HCT116 (cell line): Measurements from ENCODE around the gene NR2C2. TPM values are rescaled to one million over a fixed set of nuclear protein-coding genes. Genes with fewer than 3 reads are reported as not detected.

Experiments
- ATAC-seq: fragments of 200-7000 bp; cut with Tn5 transposase; 2 replicates; pipeline ENCODE4 v1.9.1; 2020; ENCODE audit warnings: mild to moderate bottlenecking, moderate library complexity
- BruUV-seq: library from RNA; stranded (reverse); fragments of 400-500 nt; replicated peaks from 2 replicates; lab custom pipeline; 2021; lab: Mats Ljungman, UMichigan
- CTCF ChIA-PET: fragments of 300-600 bp; sonication (Branson Sonifier 250); formaldehyde crosslinking; loops from one replicate; lab custom pipeline; 2021; ENCODE audit warnings: antibody characterized with exemption; lab: Charles Lee
- POLR2A ChIA-PET: fragments of 300-600, 350-600 bp; sonication (Branson Sonifier 250); formaldehyde crosslinking; loops from one replicate; lab custom pipeline; 2021; ENCODE audit warnings: antibody characterized with exemption; lab: Charles Lee
- RAD21 ChIA-PET, 2 experiments: fragments of 300-600 bp; sonication (Branson Sonifier 250); formaldehyde crosslinking; loops; one replicate each; lab custom pipeline; 2023; ENCODE audit warnings: low total read pairs in 2 of 2; ENCODE audit not compliant: uncharacterized antibody in 2 of 2, unreplicated experiment in 2 of 2, low non-redundant PET in 1 of 2; lab: Charles Lee
- DNase-seq: peaks from one replicate; pipeline ENCODE4 v3.0.0-alpha.2; 2010; ENCODE audit warnings: low read depth, low spot score
- H2AFZ ChIP-seq: fragments of 200-600 bp; shearing (Covaris generic), sonication (generic); 2 replicates; pipeline ENCODE4 v1.6.1; 2017; ENCODE audit warnings: low read depth, mixed run types, mixed read lengths, antibody characterized with exemption, low read length; ENCODE audit not compliant: poor library complexity, severe bottlenecking
- H3K27ac ChIP-seq: 2 replicates; pipeline ENCODE4 v1.5.1; 2012; ENCODE audit warnings: low read depth, low read length
- H3K27me3 ChIP-seq: fragments of 200-600 bp; sonication (generic); 2 replicates; pipeline ENCODE4 v1.6.1; 2016; ENCODE audit warnings: mixed run types, low read length, mixed read lengths; ENCODE audit not compliant: insufficient read depth
- H3K36me3 ChIP-seq, 2 experiments: fragments of 200-500 bp in 1 of 2; fragments of 200-600 bp in 1 of 2; sonication (Bioruptor generic) in 1 of 2; sonication (generic) in 1 of 2; 2 replicates each; pipeline versions ENCODE4 v1.5.1 to v1.6.1; 2014 to 2016; ENCODE audit warnings: low read length in 2 of 2, inconsistent platforms in 1 of 2, mixed read lengths in 1 of 2, mixed run types in 1 of 2; ENCODE audit not compliant: insufficient read depth in 2 of 2, control insufficient read depth in 1 of 2
- H3K4me1 ChIP-seq, 2 experiments: fragments of 200-600 bp in 1 of 2; sonication (generic) in 1 of 2; 2 replicates each; pipeline versions ENCODE4 v1.5.1 to v1.6.1; 2012 to 2017; ENCODE audit warnings: low read length in 2 of 2, inconsistent platforms in 1 of 2, mild to moderate bottlenecking in 1 of 2, mixed read lengths in 1 of 2, mixed run types in 1 of 2, moderate library complexity in 1 of 2; ENCODE audit not compliant: insufficient read depth in 2 of 2, control insufficient read depth in 1 of 2
- H3K4me2 ChIP-seq: fragments of 200-600 bp; sonication (generic); 2 replicates; pipeline ENCODE4 v1.6.1; 2017; ENCODE audit warnings: mixed run types, low read length, mixed read lengths
- H3K4me3 ChIP-seq, 2 experiments: fragments of 200-600 bp in 1 of 2; sonication (generic) in 1 of 2; replicated peaks in 1 of 2; 2 replicates each; pipeline ENCODE4 v1.5.1; 2011 to 2016; ENCODE audit warnings: low read length in 2 of 2, control low read depth in 1 of 2, low read depth in 1 of 2, mild to moderate bottlenecking in 1 of 2, mixed read lengths in 1 of 2, mixed run types in 1 of 2
- H3K79me2 ChIP-seq: fragments of 200-600 bp; sonication (generic); 2 replicates; pipeline ENCODE4 v1.6.1; 2017; ENCODE audit warnings: mild to moderate bottlenecking, mixed run types, low read length, moderate library complexity, mixed read lengths; ENCODE audit not compliant: insufficient read depth
- H3K9ac ChIP-seq: fragments of 200-600 bp; sonication (generic); 2 replicates; pipeline ENCODE4 v1.6.1; 2016; ENCODE audit warnings: low read length, mixed read lengths
- H3K9me2 ChIP-seq: fragments of 200-600 bp; sonication (generic), shearing (Covaris generic); 2 replicates; pipeline ENCODE4 v1.6.1; 2017; ENCODE audit warnings: mixed run types, mild to moderate bottlenecking, moderate library complexity; ENCODE audit not compliant: insufficient read depth
- H3K9me3 ChIP-seq, 2 experiments: fragments of 200-500 bp in 1 of 2; fragments of 200-600 bp in 1 of 2; sonication (Bioruptor generic) in 1 of 2; sonication (generic) in 1 of 2; 2 replicates each; pipeline ENCODE4 v1.6.1; 2014 to 2017; ENCODE audit warnings: low read length in 2 of 2, mixed read lengths in 2 of 2, inconsistent platforms in 1 of 2, low read depth in 1 of 2, mild to moderate bottlenecking in 1 of 2, mixed run types in 1 of 2, moderate library complexity in 1 of 2; ENCODE audit not compliant: control insufficient read depth in 1 of 2, insufficient read depth in 1 of 2
- H4K20me1 ChIP-seq: fragments of 200-600 bp; sonication (generic), shearing (Covaris generic); 2 replicates; pipeline ENCODE4 v1.6.1; 2017; ENCODE audit warnings: mixed run types, mild to moderate bottlenecking, moderate library complexity; ENCODE audit not compliant: insufficient read depth
- EGR1 ChIP-seq: IDR thresholded peaks from 2 replicates; pipeline ENCODE4 v1.6.1; 2012; ENCODE audit warnings: low read depth
- POLR2AphosphoS5 ChIP-seq: IDR thresholded peaks from 2 replicates; pipeline ENCODE4 v1.6.1; 2011; ENCODE audit warnings: mild to moderate bottlenecking, low read depth, low read length, moderate library complexity
- SP1 ChIP-seq: IDR thresholded peaks from 2 replicates; pipeline ENCODE4 v1.6.1; 2012; ENCODE audit warnings: low read depth
- YY1 ChIP-seq: IDR thresholded peaks from 2 replicates; pipeline ENCODE4 v1.6.1; 2011; ENCODE audit warnings: low read length, low read depth, moderate library complexity, mild to moderate bottlenecking; ENCODE audit not compliant: insufficient replicate concordance; ENCODE audit errors: extremely low read depth
- ZNF274 ChIP-seq: fragments of 200-500 bp; sonication (Bioruptor generic); IDR thresholded peaks from 2 replicates; pipeline ENCODE4 v1.6.1; 2014; ENCODE audit warnings: mild to moderate bottlenecking, low read depth, low read length, inconsistent platforms
- intact Hi-C: fragments of 100-400 bp; cut with micrococcal nuclease; formaldehyde crosslinking; loops from 2 replicates; pipeline ENCODE4 v1.10.0; 2022
- total RNA-seq: library from RNA; stranded (reverse); gene quantifications from one replicate; pipeline ENCODE4 v1.2.1, GENCODE V29; 2021; ENCODE audit not compliant: unreplicated experiment
- TF ChIP-seq, protein P1 (sequence below): IDR thresholded peaks from 2 replicates; pipeline ENCODE4 v1.6.1; 2012
- TF ChIP-seq, protein P2 (sequence below): IDR thresholded peaks from 2 replicates; pipeline ENCODE4 v1.6.1; 2011; ENCODE audit warnings: mild to moderate bottlenecking, low read length, moderate library complexity; ENCODE audit not compliant: insufficient replicate concordance; ENCODE audit errors: extremely low read depth

NR2C2 gene
- total RNA-seq, 1 experiment from 2014 or later = 45.0 TPM

GRCh38 chr3:15094187-15094875, 146.9 kb downstream of the NR2C2 start:
- no peak for ATAC-seq
- RAD21 ChIA-PET = no interaction called here
- intact Hi-C loops = no loop called here

More at GRCh38 chr3:15094187-15094875, 146.9 kb downstream of the NR2C2 start:
- Histone ChIP-seq H3K27me3 (no peaks in the 10 kb centered on the region), H3K4me1 (peaks cover 5 to 10% of the 10 kb centered on the region in 2 experiments; a peak in 3 of 4 replicates), H3K9me3 (no peaks in the 10 kb centered on the region), H3K4me3 (no peak overlapping the region), H3K36me3 (peaks cover 2 to 32% of the 10 kb centered on the region in 2 experiments; a peak in 3 of 4 replicates), H3K9ac (no peak overlapping the region), H4K20me1 (no peaks in the 10 kb centered on the region), H2AFZ (no peak overlapping the region), H3K27ac (no peak overlapping the region)
- no peak for DNase-seq
- ChIA-PET POLR2A (no interaction called here), CTCF (no interaction called here)
- no TSS peak for BruUV-seq
- TF ChIP-seq POLR2AphosphoS5 = no peak
- TF ChIP-seq, protein P1, sequence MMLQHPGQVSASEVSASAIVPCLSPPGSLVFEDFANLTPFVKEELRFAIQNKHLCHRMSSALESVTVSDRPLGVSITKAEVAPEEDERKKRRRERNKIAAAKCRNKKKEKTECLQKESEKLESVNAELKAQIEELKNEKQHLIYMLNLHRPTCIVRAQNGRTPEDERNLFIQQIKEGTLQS = no peak
- TF ChIP-seq, protein P2, sequence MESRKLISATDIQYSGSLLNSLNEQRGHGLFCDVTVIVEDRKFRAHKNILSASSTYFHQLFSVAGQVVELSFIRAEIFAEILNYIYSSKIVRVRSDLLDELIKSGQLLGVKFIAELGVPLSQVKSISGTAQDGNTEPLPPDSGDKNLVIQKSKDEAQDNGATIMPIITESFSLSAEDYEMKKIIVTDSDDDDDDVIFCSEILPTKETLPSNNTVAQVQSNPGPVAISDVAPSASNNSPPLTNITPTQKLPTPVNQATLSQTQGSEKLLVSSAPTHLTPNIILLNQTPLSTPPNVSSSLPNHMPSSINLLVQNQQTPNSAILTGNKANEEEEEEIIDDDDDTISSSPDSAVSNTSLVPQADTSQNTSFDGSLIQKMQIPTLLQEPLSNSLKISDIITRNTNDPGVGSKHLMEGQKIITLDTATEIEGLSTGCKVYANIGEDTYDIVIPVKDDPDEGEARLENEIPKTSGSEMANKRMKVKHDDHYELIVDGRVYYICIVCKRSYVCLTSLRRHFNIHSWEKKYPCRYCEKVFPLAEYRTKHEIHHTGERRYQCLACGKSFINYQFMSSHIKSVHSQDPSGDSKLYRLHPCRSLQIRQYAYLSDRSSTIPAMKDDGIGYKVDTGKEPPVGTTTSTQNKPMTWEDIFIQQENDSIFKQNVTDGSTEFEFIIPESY = no peak
- no peak for TF ChIP-seq ZNF274
- TF ChIP-seq SP1 = no peak
- TF ChIP-seq EGR1 = no peak
- no peak for TF ChIP-seq YY1
- TF ChIP-seq, all 23 proteins: peak for 0
- Histone ChIP-seq H3K4me2 (no peak overlapping the region), H3K9me2 (no peaks in the 10 kb centered on the region), H3K79me2 (peaks cover 30% of the 10 kb centered on the region)
